ENCODE measurements around the gene MICB.
"Not testable (repeated sequence)": the region's sequence is repeated elsewhere in the genome, so short reads cannot be mapped to it uniquely, and the experiment has no call there.

Gene MICB

DNA sequence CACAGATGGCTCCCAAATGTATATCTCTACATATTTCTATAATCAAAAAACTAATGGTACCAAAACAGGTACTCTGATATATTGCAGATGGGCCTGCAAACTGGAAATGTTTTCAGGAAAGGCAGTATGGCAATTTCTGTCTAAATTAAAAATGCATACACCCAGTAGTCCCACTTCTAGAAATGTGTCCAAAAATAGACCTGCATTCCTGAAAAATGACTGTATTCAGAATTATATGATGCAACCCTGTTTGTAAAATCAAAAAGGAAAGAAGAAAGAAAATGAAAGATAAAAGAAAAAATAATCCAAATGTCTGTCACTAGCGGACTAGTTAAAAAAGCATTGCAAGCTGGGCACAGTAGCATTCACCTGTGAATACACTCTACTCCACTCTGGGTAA is 12.9 kb upstream of the MICB start:
- WGBS (ENCODE audit: insufficient coverage, insufficient read length): no CpG with 5 or more reads among the region's 1 CpG
- Histone ChIP-seq H3K27ac (ENCODE audit: low read length) (no peak overlapping the region), H3K27me3 (ENCODE audit: control insufficient read depth, insufficient read depth, low read length) (no peaks in the 10 kb centered on the region), H3K4me1 (ENCODE audit: control insufficient read depth, insufficient read depth, low read length) (no peaks in the 10 kb centered on the region; the same call in 1 of the 2 replicates), H3K4me3 (ENCODE audit: low read length) (no peak overlapping the region), H3K36me3 (ENCODE audit: control insufficient read depth, insufficient read depth, low read length) (no peaks in the 10 kb centered on the region), H3K9me3 (ENCODE audit: control insufficient read depth, insufficient read depth, low read length) (no peaks in the 10 kb centered on the region)
- DNase-seq (ENCODE audit: low read depth, low spot score): no peak

DNA sequence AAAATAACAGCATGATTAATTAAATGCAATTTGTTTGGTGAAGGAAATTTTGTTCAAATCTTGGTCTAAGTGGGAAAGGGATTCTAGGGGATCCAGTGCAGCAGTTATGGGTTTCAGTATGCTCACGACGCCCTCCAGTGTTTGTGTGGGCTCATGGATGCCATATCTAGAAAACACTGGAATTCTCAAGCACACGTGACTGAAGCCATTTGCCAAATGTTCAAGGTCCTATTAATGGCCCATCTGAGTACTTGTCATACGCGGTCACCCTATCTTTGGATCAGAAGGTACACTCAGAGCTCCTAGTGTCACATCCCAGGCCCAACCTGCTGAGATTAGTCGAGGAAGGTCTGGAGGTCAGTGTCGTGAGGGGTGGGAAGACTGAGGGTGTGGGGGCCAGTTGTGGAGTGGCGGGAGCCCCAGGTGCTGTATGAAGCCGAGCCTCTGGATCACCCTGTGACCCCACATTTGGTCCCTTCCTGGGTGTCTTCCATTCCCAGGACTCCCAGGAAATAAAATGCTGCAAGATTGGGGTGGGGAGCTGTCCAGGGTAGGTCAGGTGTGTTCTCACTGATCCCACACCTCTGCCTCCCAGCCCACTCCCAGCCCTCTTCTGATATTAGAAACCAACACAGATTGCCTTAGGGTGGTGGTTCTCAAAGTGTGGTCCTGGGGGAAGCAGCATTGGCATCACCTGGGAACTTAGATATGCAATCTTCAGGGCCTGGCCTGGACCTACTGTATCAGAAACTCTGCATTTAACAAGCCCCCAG is 11.7 kb upstream of the MICB start:
- not testable (repeated sequence) for H3K27me3 ChIP-seq (ENCODE audit: control insufficient read depth, insufficient read depth, low read length); H3K36me3 ChIP-seq (ENCODE audit: control insufficient read depth, insufficient read depth, low read length); H3K27ac ChIP-seq (ENCODE audit: low read length); H3K9me3 ChIP-seq (ENCODE audit: control insufficient read depth, insufficient read depth, low read length); H3K4me3 ChIP-seq (ENCODE audit: low read length); DNase-seq (ENCODE audit: low read depth, low spot score); H3K4me1 ChIP-seq (ENCODE audit: control insufficient read depth, insufficient read depth, low read length)
- no CpG with 5 or more reads among the region's 9 CpGs for WGBS (ENCODE audit: insufficient coverage, insufficient read length)

DNA sequence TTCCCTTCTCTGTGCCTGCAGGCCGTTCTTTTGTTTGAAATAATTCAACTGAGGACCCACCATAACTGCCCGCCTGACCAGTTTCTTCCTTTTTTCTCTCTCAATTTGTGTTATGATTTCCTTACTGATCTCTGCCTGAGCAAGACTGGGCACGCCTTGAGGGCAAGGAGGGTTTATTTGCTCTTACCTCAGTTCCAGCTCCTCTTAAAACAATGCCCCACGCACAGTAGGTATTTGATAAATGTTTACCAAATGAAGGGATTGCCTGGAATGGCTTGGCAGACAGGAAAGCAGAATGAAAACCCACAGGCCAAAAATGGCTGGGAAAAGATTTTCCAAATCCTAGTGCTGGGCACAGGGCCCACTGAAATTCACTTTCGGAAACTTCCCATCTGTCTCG is 10.3 kb upstream of the MICB start:
- no CpG with 5 or more reads among the region's 6 CpGs for WGBS (ENCODE audit: insufficient coverage, insufficient read length)
- H3K4me1 ChIP-seq (ENCODE audit: control insufficient read depth, insufficient read depth, low read length); H3K27ac ChIP-seq (ENCODE audit: low read length); H3K4me3 ChIP-seq (ENCODE audit: low read length); H3K36me3 ChIP-seq (ENCODE audit: control insufficient read depth, insufficient read depth, low read length); H3K27me3 ChIP-seq (ENCODE audit: control insufficient read depth, insufficient read depth, low read length); DNase-seq (ENCODE audit: low read depth, low spot score); H3K9me3 ChIP-seq (ENCODE audit: control insufficient read depth, insufficient read depth, low read length): not testable (repeated sequence)

DNA sequence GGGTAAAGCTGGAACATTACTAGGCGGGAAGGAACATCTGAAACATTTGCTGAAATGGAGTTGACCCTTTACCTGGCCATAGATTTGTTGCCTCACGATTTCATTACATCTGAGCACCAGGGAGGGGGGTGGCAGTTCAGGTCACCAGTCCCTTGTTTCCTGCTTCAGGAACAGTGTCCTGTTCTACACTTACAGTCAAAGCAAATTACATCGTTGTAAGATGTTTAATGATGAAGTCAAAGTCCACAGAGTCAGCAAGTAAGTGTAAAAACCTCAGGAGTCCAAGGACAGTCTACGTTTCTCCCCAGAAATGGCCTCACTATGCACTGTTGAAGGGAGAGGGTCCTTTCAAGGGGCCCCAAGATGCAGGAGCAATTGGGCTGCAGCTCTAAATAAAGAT is 8.9 kb upstream of the MICB start:
- no peaks in the 10 kb centered on the region for H3K36me3 ChIP-seq (ENCODE audit: control insufficient read depth, insufficient read depth, low read length)
- H3K4me3 ChIP-seq (ENCODE audit: low read length): no peak overlapping the region
- no CpG with 5 or more reads among the region's 4 CpGs for WGBS (ENCODE audit: insufficient coverage, insufficient read length)
- H3K27ac ChIP-seq (ENCODE audit: low read length): no peak overlapping the region
- no peaks in the 10 kb centered on the region for H3K27me3 ChIP-seq (ENCODE audit: control insufficient read depth, insufficient read depth, low read length)
- H3K9me3 ChIP-seq (ENCODE audit: control insufficient read depth, insufficient read depth, low read length): no peaks in the 10 kb centered on the region
- no peaks in the 10 kb centered on the region; the same call in 1 of the 2 replicates for H3K4me1 ChIP-seq (ENCODE audit: control insufficient read depth, insufficient read depth, low read length)
- DNase-seq (ENCODE audit: low read depth, low spot score): no peak

DNA sequence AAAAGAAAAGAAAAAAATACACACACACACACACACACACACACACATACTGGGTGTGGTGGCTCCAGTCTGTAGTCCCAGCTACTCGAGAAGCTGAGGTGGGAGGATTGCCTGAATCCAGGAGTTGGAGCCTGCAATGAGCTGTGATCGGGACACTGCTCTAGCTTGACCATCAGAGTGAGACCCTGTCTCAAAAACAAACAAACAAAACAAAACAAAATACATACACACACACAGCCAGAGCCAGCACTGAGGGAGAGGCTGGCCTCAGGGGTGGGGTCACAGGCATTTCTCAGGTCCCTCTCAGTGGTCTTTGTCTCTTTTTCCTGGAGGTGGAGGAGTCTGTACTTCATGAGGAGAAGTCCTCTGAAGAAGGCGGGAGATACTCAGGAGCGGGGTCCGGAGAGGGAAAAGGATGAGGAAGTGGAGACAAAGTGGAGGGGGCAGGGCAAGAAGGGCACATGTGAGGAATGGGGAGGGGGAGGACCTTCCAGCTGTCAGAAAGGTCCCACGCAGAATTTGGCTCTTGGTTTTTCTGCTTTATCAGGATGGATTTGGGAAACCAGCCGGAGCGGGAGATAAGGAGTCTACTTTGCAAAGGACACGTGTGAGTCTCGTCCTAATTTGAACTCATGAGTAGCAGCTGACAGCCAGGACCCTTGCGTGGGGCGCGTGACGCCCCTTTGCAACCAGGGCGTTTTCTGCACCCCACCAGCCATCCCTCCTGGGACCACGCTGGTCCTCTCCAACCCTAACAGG is 7.7 kb upstream of the MICB start:
- DNase-seq (ENCODE audit: low read depth, low spot score): no peak
- no peaks in the 10 kb centered on the region for H3K36me3 ChIP-seq (ENCODE audit: control insufficient read depth, insufficient read depth, low read length)
- H3K9me3 ChIP-seq (ENCODE audit: control insufficient read depth, insufficient read depth, low read length): no peaks in the 10 kb centered on the region
- H3K27me3 ChIP-seq (ENCODE audit: control insufficient read depth, insufficient read depth, low read length): no peaks in the 10 kb centered on the region
- H3K4me3 ChIP-seq (ENCODE audit: low read length): no peak overlapping the region
- H3K4me1 ChIP-seq (ENCODE audit: control insufficient read depth, insufficient read depth, low read length): no peaks in the 10 kb centered on the region; the same call in 1 of the 2 replicates
- no CpG with 5 or more reads among the region's 16 CpGs for WGBS (ENCODE audit: insufficient coverage, insufficient read length)
- no peak overlapping the region for H3K27ac ChIP-seq (ENCODE audit: low read length)

DNA sequence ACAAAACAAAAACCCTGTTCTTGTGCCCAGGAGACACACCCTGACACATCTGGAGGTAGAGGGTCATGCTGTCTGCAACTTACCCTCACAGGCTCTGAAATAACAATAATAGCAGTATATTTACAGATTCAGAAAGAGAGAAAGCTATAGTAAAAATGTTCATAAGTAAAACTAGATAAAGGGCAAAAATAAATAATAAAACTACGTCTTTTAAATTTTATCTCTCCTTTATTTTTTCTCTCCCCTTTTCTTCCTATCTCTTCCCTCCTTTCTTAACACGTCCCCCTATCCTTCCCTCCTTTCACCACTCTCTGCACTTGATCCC is 4.4 kb upstream of the MICB start:
- H3K4me1 ChIP-seq (ENCODE audit: control insufficient read depth, insufficient read depth, low read length); H3K9me3 ChIP-seq (ENCODE audit: control insufficient read depth, insufficient read depth, low read length); DNase-seq (ENCODE audit: low read depth, low spot score); H3K27ac ChIP-seq (ENCODE audit: low read length); H3K27me3 ChIP-seq (ENCODE audit: control insufficient read depth, insufficient read depth, low read length); H3K36me3 ChIP-seq (ENCODE audit: control insufficient read depth, insufficient read depth, low read length): not testable (repeated sequence)
- H3K4me3 ChIP-seq (ENCODE audit: low read length): peak overlapping the region; percentile 42; the same call in 1 of the 2 replicates
- 100% methylated on average over 1 of the region's 2 CpGs for WGBS (ENCODE audit: insufficient coverage, insufficient read length)

DNA sequence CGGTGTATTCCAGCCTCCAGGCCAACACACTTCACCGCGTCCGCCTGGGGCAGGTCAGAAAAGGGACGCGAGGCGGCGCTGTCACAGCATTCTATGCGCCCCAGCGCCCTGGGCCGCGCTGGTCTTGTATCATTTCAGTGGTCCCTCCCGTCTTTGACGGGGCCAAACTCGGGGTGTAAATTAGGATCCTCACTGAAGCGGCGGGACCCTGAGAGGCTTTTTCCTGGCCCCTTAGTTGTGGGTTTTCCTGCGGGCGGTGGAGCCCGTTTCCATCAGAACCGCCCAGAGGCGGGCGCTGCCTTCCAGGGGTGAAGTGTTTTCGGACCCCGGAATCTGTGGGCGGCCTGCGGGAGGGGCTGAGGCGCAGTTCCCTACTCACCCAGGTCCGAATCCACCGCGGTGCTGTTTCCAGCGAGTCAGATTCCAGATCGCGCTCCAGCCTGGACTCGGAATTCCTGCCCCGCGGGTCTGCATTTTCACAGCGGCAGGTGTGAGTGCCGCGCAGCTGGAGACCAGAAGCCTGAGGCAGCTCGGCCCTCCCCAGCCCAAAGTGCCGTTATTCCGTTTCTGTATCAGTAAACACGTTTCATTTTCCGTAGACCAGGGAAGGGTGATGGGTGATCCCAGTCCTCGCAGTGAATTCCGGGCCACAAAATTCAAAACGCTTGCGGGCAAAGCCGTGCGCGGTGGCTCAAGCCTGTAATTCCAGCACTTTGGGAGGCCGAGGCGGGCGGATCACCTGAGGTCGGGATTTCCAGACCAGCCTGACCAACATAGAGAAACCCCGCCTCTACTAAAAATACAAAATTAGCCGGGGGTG is 3.9 kb upstream of the MICB start:
- Histone ChIP-seq H3K36me3 (ENCODE audit: control insufficient read depth, insufficient read depth, low read length) (no peaks in the 10 kb centered on the region), H3K9me3 (ENCODE audit: control insufficient read depth, insufficient read depth, low read length) (no peaks in the 10 kb centered on the region), H3K4me1 (ENCODE audit: control insufficient read depth, insufficient read depth, low read length) (no peaks in the 10 kb centered on the region), H3K27me3 (ENCODE audit: control insufficient read depth, insufficient read depth, low read length) (no peaks in the 10 kb centered on the region), H3K4me3 (ENCODE audit: low read length) (peak overlapping the region; percentile 42; the same call in 1 of the 2 replicates), H3K27ac (ENCODE audit: low read length) (no peak overlapping the region)
- WGBS (ENCODE audit: insufficient coverage, insufficient read length): no CpG with 5 or more reads among the region's 58 CpGs
- DNase-seq (ENCODE audit: low read depth, low spot score): no peak

DNA sequence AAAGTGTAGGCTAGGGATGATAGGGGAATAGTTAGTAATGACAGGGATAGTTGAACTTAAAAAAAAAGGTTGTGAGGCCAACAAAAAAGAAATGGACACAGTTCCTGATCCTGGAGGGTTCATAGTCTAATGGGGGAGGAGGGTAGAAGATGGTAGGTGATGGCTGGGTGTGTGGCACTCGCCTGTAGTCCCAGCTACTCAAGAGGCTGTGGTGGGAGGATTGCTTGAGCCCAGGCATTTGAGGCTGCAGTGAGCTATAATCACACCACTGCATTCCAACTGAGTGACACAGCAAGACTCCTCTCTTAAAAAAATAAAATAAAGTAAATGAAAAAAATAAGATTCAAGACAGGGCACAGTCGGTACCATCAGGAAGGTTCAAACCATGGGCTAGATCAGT is 2.4 kb upstream of the MICB start:
- H3K27me3 ChIP-seq (ENCODE audit: control insufficient read depth, insufficient read depth, low read length): no peaks in the 10 kb centered on the region
- no peaks in the 10 kb centered on the region for H3K4me1 ChIP-seq (ENCODE audit: control insufficient read depth, insufficient read depth, low read length)

DNA sequence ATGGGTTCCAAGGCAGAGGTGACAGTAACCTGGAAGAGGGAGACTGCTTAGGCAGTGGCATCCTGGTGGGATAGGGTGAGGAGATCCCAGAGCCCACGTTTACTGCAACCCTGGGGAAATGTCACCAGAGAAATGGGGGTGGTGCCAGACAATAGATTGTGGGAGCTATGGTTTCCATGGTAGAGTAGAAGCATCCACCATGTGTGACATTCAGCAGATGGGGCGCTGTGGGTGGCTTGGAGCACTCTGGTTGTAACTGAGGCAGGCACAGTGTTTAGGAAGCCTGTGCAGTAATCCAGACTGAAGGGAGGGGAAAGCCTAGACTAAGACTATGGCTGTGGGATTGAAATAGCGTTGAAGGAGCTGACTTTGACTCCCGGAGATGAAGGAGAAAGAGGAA is 1.1 kb upstream of the MICB start:
- not testable (repeated sequence) for H3K27ac ChIP-seq (ENCODE audit: low read length)
- WGBS (ENCODE audit: insufficient coverage, insufficient read length): no CpG with 5 or more reads among the region's 4 CpGs

More for the DNA sequence above, 2.4 kb upstream of the MICB start:
- H3K27ac ChIP-seq (ENCODE audit: low read length): no peak overlapping the region
- no peaks in the 10 kb centered on the region for H3K9me3 ChIP-seq (ENCODE audit: control insufficient read depth, insufficient read depth, low read length)
- no peak for DNase-seq (ENCODE audit: low read depth, low spot score)
- H3K4me3 ChIP-seq (ENCODE audit: low read length): no peak overlapping the region
- WGBS (ENCODE audit: insufficient coverage, insufficient read length): no CpG with 5 or more reads among the region's 2 CpGs
- H3K36me3 ChIP-seq (ENCODE audit: control insufficient read depth, insufficient read depth, low read length): no peaks in the 10 kb centered on the region

DNA sequence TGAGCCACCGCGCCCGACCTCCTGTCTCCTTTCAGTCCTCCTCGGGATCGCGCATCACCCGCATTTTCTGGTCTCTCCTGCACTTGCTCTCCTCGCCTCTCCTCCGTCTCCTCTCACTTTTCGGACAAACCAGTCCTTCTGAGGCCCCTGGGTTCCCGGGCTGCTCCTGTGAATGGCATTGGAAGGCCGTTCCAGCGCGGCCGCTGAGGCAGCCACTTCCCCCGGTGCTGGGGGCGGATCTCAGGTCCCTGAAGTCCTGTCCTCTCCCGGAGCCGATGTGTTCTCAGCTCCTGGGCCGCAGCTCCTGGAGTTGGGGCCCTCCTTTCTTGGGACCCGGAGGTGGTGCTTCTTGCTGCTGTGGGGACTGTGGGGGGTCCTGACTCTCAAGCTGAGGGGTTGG is 803 bp downstream of the MICB start:
- no CpG with 5 or more reads among the region's 21 CpGs for WGBS (ENCODE audit: insufficient coverage, insufficient read length)
- peak overlapping the region; percentile 34; the same call in 1 of the 2 replicates for H3K4me3 ChIP-seq (ENCODE audit: low read length)
- no peaks in the 10 kb centered on the region for H3K4me1 ChIP-seq (ENCODE audit: control insufficient read depth, insufficient read depth, low read length)
- DNase-seq (ENCODE audit: low read depth, low spot score): no peak
- H3K27me3 ChIP-seq (ENCODE audit: control insufficient read depth, insufficient read depth, low read length): no peaks in the 10 kb centered on the region
- no peaks in the 10 kb centered on the region for H3K9me3 ChIP-seq (ENCODE audit: control insufficient read depth, insufficient read depth, low read length)
- H3K36me3 ChIP-seq (ENCODE audit: control insufficient read depth, insufficient read depth, low read length): no peaks in the 10 kb centered on the region
- H3K27ac ChIP-seq (ENCODE audit: low read length): no peak overlapping the region

More for the DNA sequence above, 1.1 kb upstream of the MICB start:
- H3K9me3 ChIP-seq (ENCODE audit: control insufficient read depth, insufficient read depth, low read length); H3K4me3 ChIP-seq (ENCODE audit: low read length); DNase-seq (ENCODE audit: low read depth, low spot score); H3K4me1 ChIP-seq (ENCODE audit: control insufficient read depth, insufficient read depth, low read length); H3K27me3 ChIP-seq (ENCODE audit: control insufficient read depth, insufficient read depth, low read length); H3K36me3 ChIP-seq (ENCODE audit: control insufficient read depth, insufficient read depth, low read length): not testable (repeated sequence)
